Raji (cell line): ENCODE results near the gene SAMD13.

Experiments used
- POLR2A ChIP-seq: IDR thresholded peaks from 2 replicates; pipeline ENCODE4 v1.6.1; 2011; ENCODE audit warnings: low read depth, low read length, control low read depth; ENCODE audit not compliant: insufficient read depth

SAMD13 gene

GRCh38 chr1:84398175-84399155, 97.0 kb downstream of the SAMD13 start, which contains the start of gene DNASE2B:
Gene DNASE2B (plus strand): TSS chr1:84398484. CDS start chr1:84398565, 81 bp downstream.
- TF ChIP-seq POLR2A, result no peak
